ENCODE measurements around the gene VEPH1.
A peak's percentile ranks its signal among the peaks of the same experiment; 100 is the strongest.

Gene VEPH1

GRCh38 chr3:157522648-157523047 is 19.4 kb upstream of the VEPH1 start:
- DNase-seq: no peak

- no peak for DNase-seq
Measured at GRCh38 chr3:157520485-157521150, 17.4 kb upstream of the VEPH1 start.

GRCh38 chr3:157518881-157519280 is 15.7 kb upstream of the VEPH1 start:
- DNase-seq: no peak

GRCh38 chr3:157516928-157517327 is 13.7 kb upstream of the VEPH1 start:
- no peak for DNase-seq

GRCh38 chr3:157515398-157515797 is 12.2 kb upstream of the VEPH1 start:
- DNase-seq: no peak

- no peak for DNase-seq
Measured at GRCh38 chr3:157514371-157514895, 11.2 kb upstream of the VEPH1 start.

GRCh38 chr3:157513585-157513984 is 10.4 kb upstream of the VEPH1 start:
- DNase-seq: no peak

GRCh38 chr3:157512534-157512933 is 9.3 kb upstream of the VEPH1 start:
- DNase-seq: no peak

GRCh38 chr3:157508461-157508860 is 5.2 kb upstream of the VEPH1 start:
- DNase-seq: no peak

GRCh38 chr3:157501863-157502262 is 1.4 kb downstream of the VEPH1 start:
- no peak for DNase-seq

- DNase-seq: no peak
Measured at GRCh38 chr3:157500232-157500631, 3.0 kb downstream of the VEPH1 start.

GRCh38 chr3:157499342-157499963 is 3.8 kb downstream of the VEPH1 start:
- no peak for DNase-seq

- DNase-seq: no peak
Measured at GRCh38 chr3:157498371-157498770, 4.8 kb downstream of the VEPH1 start.

- DNase-seq: no peak
Measured at GRCh38 chr3:157495846-157496245, 7.4 kb downstream of the VEPH1 start.

- no peak for DNase-seq
Measured at GRCh38 chr3:157494581-157495281, 8.5 kb downstream of the VEPH1 start.

GRCh38 chr3:157493627-157494550 is 9.3 kb downstream of the VEPH1 start:
- DNase-seq: peak; percentile 64

- no peak for DNase-seq
Measured at GRCh38 chr3:157491136-157491535, 12.1 kb downstream of the VEPH1 start.

- DNase-seq: no peak
Measured at GRCh38 chr3:157488144-157488543, 15.1 kb downstream of the VEPH1 start.

- DNase-seq: no peak
Measured at GRCh38 chr3:157487339-157487738, 15.9 kb downstream of the VEPH1 start.

GRCh38 chr3:157479464-157480243 is 23.6 kb downstream of the VEPH1 start:
- DNase-seq: no peak

- DNase-seq: no peak
Measured at GRCh38 chr3:157477441-157477840, 25.8 kb downstream of the VEPH1 start.

GRCh38 chr3:157475921-157476414 is 27.2 kb downstream of the VEPH1 start:
- no peak for DNase-seq

Measured in NCI-H1694 (cell line).